Ovary (tissue), 9 donors: Measurements from ENCODE around the gene FOXO1. TPM values are rescaled to one million over a fixed set of nuclear protein-coding genes. Genes with fewer than 3 reads are reported as not detected.

ENCODE experiments used
- DNase-seq, 5 donors: peaks; one replicate each; pipeline ENCODE4 v3.0.0-alpha.2; 2019 to 2020
- H3K27ac ChIP-seq, 2 donors: fragments of 200-600 bp; one replicate each; pipeline versions ENCODE4 v1.5.1 to v1.8.0; 2019 to 2022
- H3K27me3 ChIP-seq: fragments of 200-600 bp; one replicate; pipeline ENCODE4 v1.8.0; 2022
- H3K36me3 ChIP-seq: fragments of 200-600 bp; sonication (generic); one replicate; pipeline ENCODE4 v1.5.1; 2019
- H3K4me1 ChIP-seq: one replicate; pipeline ENCODE4 v1.8.1; 2013; ENCODE audit warnings: mild to moderate bottlenecking, moderate library complexity; ENCODE audit not compliant: insufficient read depth
- H3K4me3 ChIP-seq: fragments of 200-600 bp; sonication (generic); one replicate; pipeline ENCODE4 v1.5.1; 2017
- H3K9me3 ChIP-seq, 2 donors: fragments of 200-600 bp in 1 of 2; sonication (generic) in 1 of 2; one replicate each; pipeline versions ENCODE4 v1.5.1 to v1.8.1; 2013 to 2019; ENCODE audit warnings: mild to moderate bottlenecking in 1 of 2, moderate library complexity in 1 of 2
- CTCF ChIP-seq, 3 donors: fragments of 450-650 bp in 2 of 3; fragments of 200-600 bp in 1 of 3; IDR thresholded peaks; one replicate each; pipeline versions ENCODE4 v1.5.1 to v1.8.0; 2016 to 2022; ENCODE audit warnings: antibody characterized with exemption in 3 of 3, mild to moderate bottlenecking in 1 of 3
- EP300 ChIP-seq: sonication (generic); formaldehyde crosslinking; IDR thresholded peaks from one replicate; pipeline ENCODE4 v1.6.1; 2017; ENCODE audit warnings: antibody characterized with exemption
- POLR2A ChIP-seq: fragments of 450-650 bp; IDR thresholded peaks from one replicate; pipeline ENCODE4 v1.6.1; 2017; ENCODE audit warnings: antibody characterized with exemption, mild to moderate bottlenecking, moderate library complexity
- WGBS, 3 donors: extraction: QIAGEN DNeasy Blood & Tissue Kit in 1 of 3; methylation state at CpG; one replicate each; pipeline versions ENCODE4 v1.1.5 to v1.1.7; 2013 to 2017; 5-methylcytosine and 5-hydroxymethylcytosine counted together
- intact Hi-C, 4 donors: fragments of 100-400 bp; cut with DNase I; formaldehyde crosslinking; loops; one replicate each; pipeline versions ENCODE4 v1.11.0 to v1.15.1; 2022 to 2023
- polyA plus RNA-seq, 2 donors: library from polyadenylated mRNA; stranded (reverse); fragments of 200-250 nt in 1 of 2; fragments of 350-450 nt in 1 of 2; fragmentation: Illumina TruSeq in 1 of 2; extraction: RNeasy Lipid Tissue Mini Kit (QIAGEN cat#74804) in 1 of 2; gene quantifications; one replicate each; pipeline ENCODE4 v1.2.3, GENCODE V29; 2013 to 2014
- total RNA-seq, 7 donors: library from RNA; depleted of rRNA in 2 of 7; stranded (reverse); fragments of >200 nt in 2 of 7; fragmentation: NEBNext Ultra II Directional in 3 of 7; extraction: Animal tissue kit (Norgen Biotek cat#: 25700) in 3 of 7; gene quantifications; one replicate each; pipeline versions ENCODE4 v1.1.0 to v1.2.4, GENCODE V29; 2016 to 2023
- donor health status: DM: no; HTN: no; CAD: no; lungs with moderate emphysema.
- donor health status: DM: no; HTN: no; CAD: no.
- donor health status: Bipolar disorder and iron deficiency.
- donor health status: DM: yes; HTN: yes; CAD: no.
- donor health status: DM: no; HTN: no; CAD: no.
- donor health status: DM: yes; HTN: yes; CAD: no.

The FOXO1 gene
- total and polyA plus RNA-seq, 9 donors, result 51.5 to 157 (median 107) TPM

- Histone ChIP-seq H3K27me3 (no peaks in the 10 kb centered on the region), H3K36me3 (no peaks in the 10 kb centered on the region), H3K9me3 (no peaks in the 10 kb centered on the region), H3K27ac (no peak overlapping the region), H3K4me1 (no peaks in the 10 kb centered on the region), H3K4me3 (no peak overlapping the region)
- intact Hi-C loops, result no loop called here
- DNase-seq, result no peak
- TF ChIP-seq EP300, result no peak
- TF ChIP-seq CTCF (IDR thresholded peaks at IDR 0.05), result no peak
- no peak for TF ChIP-seq POLR2A
- WGBS, 3 donors, result 53 to 65% (median 58%) methylated on average over 2 of the region's 2 CpGs
Measured at GRCh38 chr13:40676007-40676406, 9.6 kb upstream of the FOXO1 start.

- TF ChIP-seq CTCF (IDR thresholded peaks at IDR 0.05) (no peak), EP300 (no peak), POLR2A (no peak)
Measured at GRCh38 chr13:40673414-40673813, 7.0 kb upstream of the FOXO1 start.

GRCh38 chr13:40672765-40673397 lies 6.4 kb upstream of the FOXO1 start:
- intact Hi-C loops, result no loop called here
- no peak for TF ChIP-seq CTCF (IDR thresholded peaks at IDR 0.05)
- no peak for TF ChIP-seq POLR2A
- TF ChIP-seq EP300, result no peak
- WGBS, 3 donors, result 67 to 75% (median 68%) methylated on average over 4 of the region's 4 CpGs

More at GRCh38 chr13:40673414-40673813, 7.0 kb upstream of the FOXO1 start:
- H3K4me3 ChIP-seq, result no peak overlapping the region
- intact Hi-C loops, result no loop called here
- no peak for DNase-seq
- no peaks in the 10 kb centered on the region for H3K9me3 ChIP-seq
- H3K36me3 ChIP-seq, result no peaks in the 10 kb centered on the region
- no peaks in the 10 kb centered on the region for H3K27me3 ChIP-seq
- H3K27ac ChIP-seq, result no peak overlapping the region
- peaks cover under 1% of the 10 kb centered on the region for H3K4me1 ChIP-seq

GRCh38 chr13:40671956-40672764 lies 5.7 kb upstream of the FOXO1 start:
- H3K4me3 ChIP-seq, result no peak overlapping the region
- intact Hi-C loops, result no loop called here
- H3K27ac ChIP-seq, result no peak overlapping the region
- H3K27me3 ChIP-seq, result no peaks in the 10 kb centered on the region
- no peak for TF ChIP-seq CTCF (IDR thresholded peaks at IDR 0.05)
- TF ChIP-seq POLR2A, result no peak
- TF ChIP-seq EP300, result no peak
- DNase-seq, result no peak
- H3K4me1 ChIP-seq, result peaks cover 4% of the 10 kb centered on the region
- H3K9me3 ChIP-seq, result no peaks in the 10 kb centered on the region
- WGBS, 3 donors, result 69 to 82% (median 71%) methylated on average over 1 of the region's 1 CpG
- no peaks in the 10 kb centered on the region for H3K36me3 ChIP-seq

More at GRCh38 chr13:40672765-40673397, 6.4 kb upstream of the FOXO1 start:
- H3K27me3 ChIP-seq, result no peaks in the 10 kb centered on the region
- no peak overlapping the region for H3K27ac ChIP-seq
- no peaks in the 10 kb centered on the region for H3K9me3 ChIP-seq
- peaks cover 3% of the 10 kb centered on the region for H3K4me1 ChIP-seq
- no peak overlapping the region for H3K4me3 ChIP-seq
- no peak for DNase-seq
- H3K36me3 ChIP-seq, result no peaks in the 10 kb centered on the region
